Mucosa of stomach (tissue), 1 donor: ENCODE results near the gene DENND6A.

Experiments used
- H3K27me3 ChIP-seq: one replicate; pipeline ENCODE4 v1.7.0; 2013; ENCODE audit warnings: mild to moderate bottlenecking, low read length; ENCODE audit not compliant: control insufficient read depth, insufficient read depth
- H3K36me3 ChIP-seq: one replicate; pipeline ENCODE4 v1.7.0; 2013; ENCODE audit warnings: low read length; ENCODE audit not compliant: control insufficient read depth, insufficient read depth
- H3K4me1 ChIP-seq: one replicate; pipeline ENCODE4 v1.7.0; 2013; ENCODE audit warnings: mild to moderate bottlenecking, low read length; ENCODE audit not compliant: control insufficient read depth, insufficient read depth
- H3K4me3 ChIP-seq: one replicate; pipeline ENCODE4 v1.7.0; 2013; ENCODE audit warnings: low read length
- H3K9ac ChIP-seq: one replicate; pipeline ENCODE4 v1.7.0; 2013; ENCODE audit warnings: mild to moderate bottlenecking, low read length, moderate library complexity
- H3K9me3 ChIP-seq: one replicate; pipeline ENCODE4 v1.7.0; 2013; ENCODE audit warnings: mild to moderate bottlenecking, low read length, moderate library complexity; ENCODE audit not compliant: control insufficient read depth
- donor health status: Pancreatic carcinoma.

DENND6A gene

DNA sequence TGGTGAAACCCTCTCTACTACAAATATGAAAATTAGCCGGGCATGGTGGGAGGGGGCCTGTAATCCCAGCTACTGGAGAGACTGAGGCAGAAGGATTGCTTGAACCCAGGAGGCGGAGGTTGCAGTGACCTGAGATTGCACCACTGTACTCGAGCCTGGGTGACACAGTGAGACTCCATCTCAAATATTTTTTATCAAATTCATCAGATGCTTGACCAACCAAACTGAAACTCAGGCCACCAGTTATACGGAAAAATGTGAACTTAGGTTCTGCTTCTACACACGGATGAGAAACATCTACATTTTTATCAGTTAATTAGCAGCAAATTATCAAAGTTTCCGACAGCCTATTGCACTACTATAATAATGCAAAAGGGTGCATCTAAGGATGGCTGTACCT, 100.6 kb downstream of the DENND6A start:
- peaks cover 18% of the 10 kb centered on the region for H3K4me1 ChIP-seq
- H3K9me3 ChIP-seq = no peaks in the 10 kb centered on the region
- no peaks in the 10 kb centered on the region for H3K36me3 ChIP-seq
- H3K4me3 ChIP-seq = no peak overlapping the region
- no peak overlapping the region for H3K9ac ChIP-seq
- H3K27me3 ChIP-seq = no peaks in the 10 kb centered on the region

DNA sequence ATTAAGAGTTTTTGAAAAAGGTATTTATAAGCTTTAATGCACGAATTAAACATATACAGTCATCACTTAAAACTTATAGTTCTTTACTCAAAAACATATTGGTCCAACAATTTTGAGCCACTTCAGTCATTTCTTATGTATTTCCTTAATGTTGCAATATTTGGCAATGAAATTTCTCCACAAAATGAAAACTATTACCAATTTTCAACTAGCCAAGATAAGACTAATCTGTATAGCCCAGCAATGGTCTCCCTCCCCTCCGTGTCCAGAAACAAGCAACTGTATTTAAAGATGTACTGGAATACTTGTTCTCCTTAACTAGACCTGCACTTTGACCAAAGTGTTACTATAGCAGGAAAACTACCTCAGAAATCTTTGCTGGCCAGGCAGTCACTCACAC, 105.0 kb downstream of the DENND6A start:
- no peak overlapping the region for H3K9ac ChIP-seq
- no peaks in the 10 kb centered on the region for H3K36me3 ChIP-seq
- no peak overlapping the region for H3K4me3 ChIP-seq
- H3K27me3 ChIP-seq = no peaks in the 10 kb centered on the region
- H3K4me1 ChIP-seq = peaks cover 29% of the 10 kb centered on the region
- H3K9me3 ChIP-seq = no peaks in the 10 kb centered on the region

DNA sequence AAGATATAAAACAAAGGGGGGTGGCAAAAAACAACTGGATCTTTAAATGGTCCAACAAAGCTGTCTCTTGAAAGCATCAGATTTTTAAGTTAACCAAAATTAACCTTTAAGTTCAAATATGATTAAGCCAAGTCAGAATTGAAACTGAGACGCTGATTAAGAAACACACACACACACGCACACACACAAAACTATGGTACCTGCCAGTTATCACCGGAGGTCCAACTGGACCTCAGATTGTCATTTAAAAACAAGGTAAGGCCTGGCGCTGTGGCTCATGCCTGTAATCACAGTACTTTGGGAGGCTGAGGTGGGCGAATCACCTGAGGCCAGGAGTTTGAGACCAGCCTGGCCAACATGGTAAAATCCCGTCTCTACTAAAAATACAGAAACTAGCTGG, 106.1 kb downstream of the DENND6A start:
- Histone ChIP-seq H3K9ac (no peak overlapping the region), H3K27me3 (no peaks in the 10 kb centered on the region), H3K4me1 (peaks cover 29% of the 10 kb centered on the region), H3K4me3 (no peak overlapping the region), H3K36me3 (no peaks in the 10 kb centered on the region), H3K9me3 (no peaks in the 10 kb centered on the region)

DNA sequence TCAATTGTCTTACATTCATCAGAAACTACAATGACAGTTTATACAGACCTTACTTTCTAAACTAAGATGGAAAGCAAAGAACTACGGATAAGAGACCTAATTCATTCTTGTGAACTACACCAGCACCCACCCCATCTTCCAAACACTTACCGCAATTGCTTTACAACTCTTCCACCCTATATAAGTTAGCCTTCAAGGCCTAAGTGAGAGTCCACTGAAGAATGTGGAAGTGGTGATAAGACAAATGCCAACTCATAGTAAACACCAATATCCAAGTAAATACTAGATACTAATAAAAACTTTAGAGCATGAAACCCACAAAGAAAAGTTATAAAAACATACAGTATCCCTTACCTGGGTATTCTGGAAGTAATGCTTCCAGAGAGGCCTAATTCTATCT, 109.3 kb downstream of the DENND6A start:
- no peak overlapping the region for H3K9ac ChIP-seq
- H3K9me3 ChIP-seq = no peaks in the 10 kb centered on the region
- no peaks in the 10 kb centered on the region for H3K36me3 ChIP-seq
- peaks cover 29% of the 10 kb centered on the region for H3K4me1 ChIP-seq
- no peaks in the 10 kb centered on the region for H3K27me3 ChIP-seq
- no peak overlapping the region for H3K4me3 ChIP-seq

DNA sequence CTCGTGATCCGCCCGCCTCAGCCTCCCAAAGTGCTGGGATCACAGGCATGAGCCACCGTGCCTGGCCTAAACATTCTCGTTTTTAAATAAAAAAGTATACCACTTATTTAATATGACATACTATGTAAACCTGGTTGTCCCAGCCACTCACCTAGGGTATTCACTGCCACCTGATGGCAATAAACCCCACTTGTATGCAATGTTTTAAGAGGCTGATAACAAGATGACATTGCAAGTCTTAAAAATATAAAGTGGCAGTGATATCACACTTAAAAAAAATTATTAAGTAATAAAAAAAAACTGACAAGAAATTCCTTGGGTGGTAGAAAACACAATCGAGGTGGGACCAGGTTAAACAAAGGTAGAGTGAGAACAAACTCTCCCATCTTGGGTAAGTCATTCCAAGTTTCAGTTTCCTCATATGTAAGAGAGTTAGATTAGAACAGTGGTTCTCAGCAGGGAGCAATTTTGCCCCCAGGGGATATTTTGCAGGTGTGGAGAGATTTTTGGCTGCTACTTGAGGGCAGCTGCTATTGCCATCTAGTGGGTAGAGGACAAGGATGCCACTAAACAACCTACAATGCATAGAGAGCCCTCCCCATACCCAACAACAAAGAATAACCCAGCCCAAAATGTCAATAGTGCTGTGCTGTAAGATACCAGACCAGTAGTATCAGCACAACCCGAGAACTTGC, 110.3 kb downstream of the DENND6A start:
- peaks cover 25% of the 10 kb centered on the region for H3K4me1 ChIP-seq
- no peaks in the 10 kb centered on the region for H3K9me3 ChIP-seq
- no peak overlapping the region for H3K4me3 ChIP-seq
- no peak overlapping the region for H3K9ac ChIP-seq
- no peaks in the 10 kb centered on the region for H3K36me3 ChIP-seq
- no peaks in the 10 kb centered on the region for H3K27me3 ChIP-seq

DNA sequence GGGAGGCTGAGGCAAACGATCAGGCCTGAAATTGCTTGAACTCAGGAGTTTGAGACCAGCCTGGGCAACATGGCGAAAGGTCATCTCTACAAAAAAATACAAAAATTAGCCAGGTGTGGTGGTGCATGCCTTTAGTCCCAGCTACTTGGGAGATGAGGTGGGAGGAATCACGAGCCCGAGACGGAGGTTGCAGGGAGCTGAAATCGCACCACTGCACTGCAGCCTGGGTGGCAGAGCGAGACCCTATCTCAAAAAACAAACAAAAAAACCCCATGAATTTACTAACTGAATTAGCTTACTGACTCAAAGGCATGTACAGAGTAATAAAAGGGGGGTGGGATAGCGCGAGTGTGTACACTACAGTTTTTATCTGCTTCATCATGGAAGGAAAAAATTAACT, 115.1 kb downstream of the DENND6A start:
- Histone ChIP-seq H3K4me1 (peaks cover 12% of the 10 kb centered on the region), H3K4me3 (no peak overlapping the region), H3K9ac (no peak overlapping the region), H3K9me3 (no peaks in the 10 kb centered on the region), H3K27me3 (no peaks in the 10 kb centered on the region), H3K36me3 (no peaks in the 10 kb centered on the region)

DNA sequence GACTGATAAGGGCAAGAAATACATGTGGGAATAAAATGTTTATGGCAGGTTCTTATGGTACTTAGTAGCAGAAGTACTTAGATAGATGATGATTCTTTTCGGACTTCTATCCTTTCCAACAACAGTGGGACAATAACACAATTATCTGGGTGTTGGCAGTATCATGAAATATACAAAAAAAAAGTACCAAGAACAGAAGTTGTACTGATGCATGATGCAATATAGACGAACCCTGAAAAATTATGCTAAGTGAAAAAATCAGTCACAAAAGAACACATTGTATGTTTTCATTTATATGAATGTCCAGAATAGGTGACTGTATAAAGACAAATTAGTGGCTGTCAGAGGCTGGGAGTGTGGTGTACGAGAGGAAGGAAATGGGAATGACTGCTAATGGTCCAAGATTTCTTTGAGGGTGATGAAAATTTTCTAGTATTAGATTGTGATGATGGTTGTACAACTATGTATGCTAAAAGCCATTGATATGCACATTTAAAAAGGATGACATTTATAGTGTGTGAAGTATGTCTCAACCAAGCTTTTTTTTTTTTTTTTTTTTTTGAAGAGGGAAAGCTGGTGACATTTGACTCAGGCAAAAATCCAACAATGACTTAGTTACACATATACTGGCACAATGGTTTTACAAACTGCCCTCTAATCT, 116.8 kb downstream of the DENND6A start:
- no peak overlapping the region for H3K4me3 ChIP-seq
- no peaks in the 10 kb centered on the region for H3K36me3 ChIP-seq
- H3K27me3 ChIP-seq = no peaks in the 10 kb centered on the region
- peaks cover 7% of the 10 kb centered on the region for H3K4me1 ChIP-seq
- H3K9me3 ChIP-seq = no peaks in the 10 kb centered on the region
- H3K9ac ChIP-seq = no peak overlapping the region
